HEK293 (cell line): ENCODE results near the gene ARSB.
A peak's percentile ranks its signal among the peaks of the same experiment; 100 is the strongest.

Experiments
- CTCF ChIA-PET: fragments of 350-600 bp; formaldehyde crosslinking; extraction: SDS; loops from one replicate; lab custom pipeline; 2021; ENCODE audit warnings: antibody characterized with exemption; lab: Yijun Ruan, JAX
- POLR2A ChIA-PET: fragments of 300-600 bp; formaldehyde crosslinking; extraction: SDS; loops from one replicate; lab custom pipeline; 2020; ENCODE audit warnings: antibody characterized with exemption, inconsistent platforms; lab: Yijun Ruan, JAX
- H3K27ac ChIP-seq: fragments of 200-500 bp; sonication (Bioruptor generic); 2 replicates; pipeline ENCODE4 v1.5.1; 2014; ENCODE audit warnings: low read depth, low read length, control low read depth, inconsistent platforms; ENCODE audit errors: extremely low read depth
- H3K36me3 ChIP-seq, 2 experiments: fragments of 200-500 bp in 1 of 2; sonication (Bioruptor generic) in 1 of 2; 1 replicate in 1 of 2; 2 replicates in 1 of 2; pipeline ENCODE4 v1.5.1; 2014 to 2017; ENCODE audit warnings: inconsistent platforms in 2 of 2, low read length in 2 of 2; ENCODE audit not compliant: control insufficient read depth in 2 of 2, insufficient read depth in 1 of 2
- H3K4me1 ChIP-seq: fragments of 200-500 bp; sonication (Bioruptor generic); 2 replicates; pipeline ENCODE4 v1.5.1; 2014; ENCODE audit warnings: mild to moderate bottlenecking, low read length, inconsistent platforms; ENCODE audit not compliant: control insufficient read depth, insufficient read depth
- H3K4me3 ChIP-seq: 2 replicates; pipeline ENCODE4 v1.5.1; 2011; ENCODE audit warnings: low read depth, mild to moderate bottlenecking, control low read depth, low read length, moderate library complexity
- H3K9me3 ChIP-seq: fragments of 200-500 bp; sonication (Bioruptor generic); 2 replicates; pipeline ENCODE4 v1.5.1; 2014; ENCODE audit warnings: low read depth, low read length, inconsistent platforms; ENCODE audit not compliant: control insufficient read depth, insufficient read depth
- BCL11A ChIP-seq: fragments of 450-650 bp; formaldehyde crosslinking; IDR thresholded peaks from 2 replicates; pipeline ENCODE4 v1.5.1; 2016; ENCODE audit warnings: low read depth, missing biosample characterization, missing genetic modification characterization
- GFI1B ChIP-seq: fragments of 450-650 bp; formaldehyde crosslinking; IDR thresholded peaks from 2 replicates; pipeline ENCODE4 v1.5.1; 2016; ENCODE audit warnings: missing biosample characterization, missing genetic modification characterization
- IKZF3 ChIP-seq: fragments of 450-650 bp; IDR thresholded peaks from 2 replicates; pipeline ENCODE4 v1.5.0; 2018; ENCODE audit warnings: missing biosample characterization, mild to moderate bottlenecking, missing genetic modification characterization, moderate library complexity
- KLF17 ChIP-seq: fragments of 450-650 bp; formaldehyde crosslinking; IDR thresholded peaks from 2 replicates; pipeline ENCODE4 v1.5.1; 2016; ENCODE audit warnings: missing biosample characterization, missing genetic modification characterization
- KLF8 ChIP-seq: fragments of 450-650 bp; formaldehyde crosslinking; IDR thresholded peaks from 2 replicates; pipeline ENCODE4 v1.5.1; 2016; ENCODE audit warnings: missing biosample characterization, missing genetic modification characterization
- MYNN ChIP-seq: fragments of 450-650 bp; formaldehyde crosslinking; IDR thresholded peaks from 2 replicates; pipeline ENCODE4 v1.5.1; 2016; ENCODE audit warnings: missing biosample characterization, missing genetic modification characterization, borderline replicate concordance
- PRDM10 ChIP-seq: fragments of 450-650 bp; formaldehyde crosslinking; IDR thresholded peaks from 2 replicates; pipeline ENCODE4 v1.5.1; 2016; ENCODE audit warnings: missing biosample characterization, missing genetic modification characterization
- PRDM2 ChIP-seq: fragments of 450-650 bp; formaldehyde crosslinking; IDR thresholded peaks from 2 replicates; pipeline ENCODE4 v1.5.1; 2016; ENCODE audit warnings: missing biosample characterization, missing genetic modification characterization, borderline replicate concordance
- RBAK ChIP-seq: fragments of 450-650 bp; formaldehyde crosslinking; IDR thresholded peaks from 2 replicates; pipeline ENCODE4 v1.5.1; 2016; ENCODE audit warnings: missing biosample characterization, missing genetic modification characterization
- TRIM28 ChIP-seq: IDR thresholded peaks from 2 replicates; pipeline ENCODE4 v1.6.1; 2011; ENCODE audit warnings: low read length, control low read depth, borderline replicate concordance
- ZBTB8A ChIP-seq: fragments of 450-650 bp; formaldehyde crosslinking; IDR thresholded peaks from 2 replicates; pipeline ENCODE4 v1.5.1; 2016; ENCODE audit warnings: missing biosample characterization, missing genetic modification characterization
- ZEB2 ChIP-seq: fragments of 450-650 bp; formaldehyde crosslinking; IDR thresholded peaks from 2 replicates; pipeline ENCODE4 v1.5.1; 2016; ENCODE audit warnings: missing biosample characterization, missing genetic modification characterization
- ZFP69B ChIP-seq: fragments of 450-650 bp; formaldehyde crosslinking; IDR thresholded peaks from 2 replicates; pipeline ENCODE4 v1.5.1; 2016; ENCODE audit warnings: missing biosample characterization, missing genetic modification characterization
- ZNF132 ChIP-seq: fragments of 450-650 bp; formaldehyde crosslinking; IDR thresholded peaks from 2 replicates; pipeline ENCODE4 v1.5.1; 2017; ENCODE audit warnings: missing biosample characterization, missing genetic modification characterization, borderline replicate concordance
- ZNF24 ChIP-seq: fragments of 450-650 bp; formaldehyde crosslinking; IDR thresholded peaks from 2 replicates; pipeline ENCODE4 v1.5.1; 2016; ENCODE audit warnings: missing biosample characterization, missing genetic modification characterization
- ZNF248 ChIP-seq: fragments of 450-650 bp; formaldehyde crosslinking; IDR thresholded peaks from 2 replicates; pipeline ENCODE4 v1.5.1; 2017; ENCODE audit warnings: missing biosample characterization, missing genetic modification characterization
- ZNF292 ChIP-seq: fragments of 450-650 bp; formaldehyde crosslinking; IDR thresholded peaks from 2 replicates; pipeline ENCODE4 v1.5.1; 2016; ENCODE audit warnings: low read depth, missing biosample characterization, missing genetic modification characterization, borderline replicate concordance
- ZNF324 ChIP-seq: fragments of 450-650 bp; formaldehyde crosslinking; IDR thresholded peaks from 2 replicates; pipeline ENCODE4 v1.5.1; 2016; ENCODE audit warnings: missing biosample characterization, missing genetic modification characterization
- ZNF670 ChIP-seq: fragments of 450-650 bp; formaldehyde crosslinking; IDR thresholded peaks from 2 replicates; pipeline ENCODE4 v1.5.1; 2016; ENCODE audit warnings: missing biosample characterization, missing genetic modification characterization, low read depth

The ARSB gene

GRCh38 chr5:78971998-78972397, 13.1 kb downstream of the ARSB start (continued):
- TF ChIP-seq PRDM2 (tag by site-specific recombination) (no peak), PRDM10 (tag by site-specific recombination) (0 out of 2 replicates have a peak, but pooled peaks have one; percentile 27), IKZF3 (tag by site-specific recombination) (no peak)

- Histone ChIP-seq H3K9me3 (no peaks in the 10 kb centered on the region), H3K4me1 (peaks cover 12% of the 10 kb centered on the region), H3K27ac (no peak overlapping the region), H3K36me3 (no peaks in the 10 kb centered on the region), H3K4me3 (no peak overlapping the region)
- TF ChIP-seq KLF8 (tag by site-specific recombination) (no peak), ZNF24 (no peak), ZBTB8A (tag by site-specific recombination) (no peak), BCL11A (tag by site-specific recombination) (no peak), ZNF132 (tag by site-specific recombination) (no peak), TRIM28 (no peak), GFI1B (no peak), ZNF324 (tag by site-specific recombination) (no peak), KLF17 (tag by site-specific recombination) (no peak), RBAK (tag by site-specific recombination) (no peak), ZNF670 (tag by site-specific recombination) (no peak), ZNF248 (no peak), ZFP69B (tag by site-specific recombination) (no peak), ZEB2 (tag by site-specific recombination) (no peak), MYNN (tag by site-specific recombination) (no peak), PRDM2 (tag by site-specific recombination) (no peak), ZNF292 (tag by site-specific recombination) (no peak)
- CTCF ChIA-PET, result no interaction called here
- POLR2A ChIA-PET, result no interaction called here
Measured at GRCh38 chr5:78968781-78969180, 16.3 kb downstream of the ARSB start.
